Activated naive CD8-positive, alpha-beta T cell treated with anti-CD3 and anti-CD28 coated beads, Interleukin-2, amount 50 U/mL, for 16 hours (primary cell): ENCODE measurements around the gene ANTXR1.

Experiments
- DNase-seq: peaks from one replicate; pipeline ENCODE4 v3.0.0-alpha.2; 2020; ENCODE audit warnings: low read depth, low spot score

ANTXR1 gene

DNA sequence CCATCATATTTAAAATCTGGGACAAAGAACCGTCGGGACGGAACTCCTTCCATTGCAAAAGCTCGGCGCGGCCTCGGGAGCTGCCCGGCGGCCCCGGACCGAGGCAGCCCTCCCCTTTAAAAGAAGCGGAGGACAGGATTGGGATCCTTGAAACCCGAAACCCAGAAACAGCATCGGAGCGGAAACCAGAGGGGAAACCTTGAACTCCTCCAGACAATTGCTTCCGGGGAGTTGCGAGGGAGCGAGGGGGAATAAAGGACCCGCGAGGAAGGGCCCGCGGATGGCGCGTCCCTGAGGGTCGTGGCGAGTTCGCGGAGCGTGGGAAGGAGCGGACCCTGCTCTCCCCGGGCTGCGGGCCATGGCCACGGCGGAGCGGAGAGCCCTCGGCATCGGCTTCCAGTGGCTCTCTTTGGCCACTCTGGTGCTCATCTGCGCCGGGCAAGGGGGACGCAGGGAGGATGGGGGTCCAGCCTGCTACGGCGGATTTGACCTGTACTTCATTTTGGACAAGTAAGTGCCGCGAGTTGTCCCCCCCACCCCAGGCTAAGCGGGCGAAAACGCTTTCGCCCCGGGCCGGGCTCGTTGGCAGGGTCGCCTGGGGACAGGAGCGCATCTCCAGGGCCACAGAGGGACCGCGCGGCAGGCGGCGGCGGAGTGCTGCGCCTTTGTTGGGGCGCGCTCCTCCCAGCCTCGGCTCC lies at the start of gene ANTXR1:
Gene ANTXR1, plus strand, starts transcription at position 38 of the 698 bp plus-strand sequence. Its CDS starts 321 bp downstream, at position 359.
- DNase-seq, result no peak

DNA sequence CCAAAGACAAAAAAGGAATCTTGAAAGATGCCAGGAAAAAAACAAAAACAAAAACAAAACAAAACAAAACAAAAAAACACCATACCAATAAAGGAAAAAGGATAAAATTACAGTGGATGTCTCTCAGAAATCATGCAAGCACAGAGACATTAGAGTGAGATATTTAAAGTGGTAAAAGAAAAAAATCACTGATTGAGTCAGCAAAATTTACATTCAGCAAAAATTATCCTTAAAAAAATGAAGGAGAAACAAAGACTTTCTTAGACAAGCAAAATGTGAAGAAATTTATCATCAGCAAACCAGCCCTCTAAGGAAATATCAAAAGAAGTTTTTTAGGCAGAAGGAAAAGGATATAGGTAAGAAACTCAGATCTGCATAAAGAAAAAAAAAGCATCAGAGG lies 48.7 kb upstream of the ANTXR1 start:
- DNase-seq, result no peak

DNA sequence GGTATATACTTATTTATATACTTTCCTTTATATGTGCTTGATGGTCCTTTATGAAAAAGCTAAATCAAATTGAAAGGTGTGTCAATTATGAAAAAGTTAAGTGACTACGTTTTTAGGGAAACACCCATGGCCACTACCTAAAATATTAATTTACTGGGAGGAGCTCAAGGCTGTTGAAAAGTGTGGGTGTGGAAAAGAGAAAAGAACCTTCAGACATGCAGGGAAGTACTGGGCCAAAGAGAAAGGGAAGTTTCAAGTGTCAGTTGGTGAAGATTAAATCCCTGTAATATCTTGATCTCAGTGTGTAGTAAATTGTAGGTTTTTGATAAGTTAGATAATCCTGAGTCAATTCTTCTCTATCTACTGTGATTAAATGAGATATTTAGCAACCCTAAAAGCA lies 44.8 kb upstream of the ANTXR1 start:
- no peak for DNase-seq

DNA sequence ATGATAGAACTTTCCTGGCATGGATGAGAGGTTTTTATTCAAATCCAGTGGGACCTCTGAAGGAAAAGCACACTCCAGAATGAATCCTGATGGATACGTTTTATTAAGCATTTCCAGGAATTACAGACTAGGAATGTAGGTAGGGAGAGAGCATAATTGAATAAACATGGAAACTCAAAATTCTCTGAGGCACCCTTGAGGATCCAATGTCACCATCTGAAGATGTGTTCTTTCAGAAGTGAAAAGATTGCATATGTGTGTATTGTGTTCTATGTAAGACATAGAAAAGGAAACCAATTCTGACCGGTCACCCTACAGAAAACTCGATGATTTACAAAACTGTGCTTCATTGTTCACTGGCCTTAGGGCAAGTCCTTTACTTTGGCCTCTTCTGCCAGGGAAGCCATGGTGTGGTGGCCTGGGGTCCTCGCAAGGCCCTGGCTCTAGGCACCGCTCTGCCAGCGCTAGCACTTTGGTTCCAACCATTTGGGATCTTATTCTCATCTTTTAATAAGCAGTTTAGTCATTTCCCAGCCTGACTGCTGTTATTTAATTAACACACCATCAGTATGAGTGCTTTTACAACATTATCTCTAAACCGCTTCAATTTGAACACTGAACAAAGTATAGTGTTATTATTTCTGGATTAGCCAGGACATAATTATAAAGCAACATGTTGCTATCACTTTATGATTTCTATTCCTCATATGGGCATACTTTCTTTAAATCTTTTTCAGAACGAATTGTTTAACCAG lies 43.1 kb upstream of the ANTXR1 start:
- DNase-seq, result no peak

DNA sequence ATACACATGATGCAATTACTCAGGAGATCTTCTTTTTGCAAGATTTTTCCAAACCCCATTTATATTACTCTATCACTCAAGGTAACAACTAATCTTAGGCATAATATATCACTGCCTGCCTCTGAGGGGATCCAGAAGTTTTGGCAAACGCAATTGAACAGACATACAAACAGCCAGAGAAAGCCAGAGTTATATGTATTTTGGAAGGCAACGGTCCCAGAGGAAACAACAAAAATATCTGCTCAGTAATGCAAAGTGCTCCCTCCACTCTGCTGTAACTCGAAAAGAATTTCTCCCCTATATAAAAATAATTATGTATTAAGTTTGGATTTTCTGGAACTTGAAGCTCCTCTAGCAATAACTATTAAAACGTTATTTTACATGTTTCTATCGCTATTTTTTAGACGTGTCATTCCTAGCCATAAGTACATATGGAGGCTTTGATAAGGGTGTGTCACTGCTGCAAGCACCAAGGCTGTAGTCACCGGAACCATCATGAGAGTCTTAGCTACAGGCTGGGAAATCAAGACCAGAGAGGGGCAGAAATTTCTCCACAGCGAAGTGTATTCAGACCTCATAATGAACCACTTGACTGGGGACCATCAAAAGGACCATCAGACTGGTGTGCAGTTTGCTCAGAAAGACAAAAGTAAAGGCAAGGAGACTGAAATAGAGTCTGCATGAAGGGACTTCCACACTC lies 42.3 kb upstream of the ANTXR1 start:
- no peak for DNase-seq

DNA sequence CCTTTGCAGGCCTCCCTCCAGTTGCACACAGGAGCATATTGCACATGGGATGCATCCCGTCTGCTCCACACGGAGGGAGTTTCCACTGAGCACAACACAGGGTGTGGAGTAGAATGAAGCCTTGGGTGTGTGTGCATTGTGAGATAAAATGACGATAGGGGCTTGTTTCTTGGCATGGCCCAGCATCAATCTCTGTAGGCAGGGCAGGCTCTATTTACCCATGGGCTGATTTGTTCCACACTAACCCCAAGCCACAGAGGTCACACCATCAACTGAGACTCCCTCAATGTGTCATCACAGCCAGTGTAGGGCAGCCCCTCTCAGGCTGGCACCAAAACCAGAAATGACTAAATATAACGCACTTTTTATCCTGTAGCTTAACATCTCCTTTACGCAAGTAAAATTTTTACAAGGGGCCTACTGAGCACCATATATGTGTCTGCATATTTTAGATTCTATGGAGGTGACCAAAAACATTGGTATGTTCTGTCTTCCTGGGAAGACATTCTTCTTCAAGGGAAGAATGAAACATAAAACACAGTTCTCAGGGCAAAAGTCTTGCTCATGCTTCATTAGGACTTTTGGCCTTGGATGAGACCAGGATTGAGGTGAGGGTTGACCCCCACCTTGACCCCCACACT lies 41.3 kb upstream of the ANTXR1 start:
- no peak for DNase-seq

DNA sequence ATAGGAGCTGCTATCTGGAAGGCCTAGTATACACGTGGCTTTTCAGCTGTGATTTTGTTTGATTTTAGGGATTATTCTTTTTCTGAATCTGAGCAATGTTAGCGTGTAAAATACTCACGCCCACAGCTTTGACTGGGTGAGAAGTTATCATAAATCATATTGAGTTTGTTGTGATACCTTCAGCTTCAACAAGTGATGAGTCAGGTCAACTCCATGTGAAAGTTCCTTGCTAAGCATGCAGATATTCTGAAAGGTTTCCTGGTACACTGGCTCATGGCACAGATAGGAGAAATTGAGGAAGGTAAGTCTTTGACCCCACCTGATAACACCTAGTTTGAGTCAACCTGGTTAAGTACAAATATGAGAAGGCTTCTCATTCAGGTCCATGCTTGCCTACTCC lies 38.7 kb upstream of the ANTXR1 start, which contains the start of gene GKN1:
Gene GKN1, plus strand, starts transcription at position 386 of the 400 bp plus-strand sequence. CDS start 42 bp downstream, outside the sequence.
- DNase-seq, result no peak

DNA sequence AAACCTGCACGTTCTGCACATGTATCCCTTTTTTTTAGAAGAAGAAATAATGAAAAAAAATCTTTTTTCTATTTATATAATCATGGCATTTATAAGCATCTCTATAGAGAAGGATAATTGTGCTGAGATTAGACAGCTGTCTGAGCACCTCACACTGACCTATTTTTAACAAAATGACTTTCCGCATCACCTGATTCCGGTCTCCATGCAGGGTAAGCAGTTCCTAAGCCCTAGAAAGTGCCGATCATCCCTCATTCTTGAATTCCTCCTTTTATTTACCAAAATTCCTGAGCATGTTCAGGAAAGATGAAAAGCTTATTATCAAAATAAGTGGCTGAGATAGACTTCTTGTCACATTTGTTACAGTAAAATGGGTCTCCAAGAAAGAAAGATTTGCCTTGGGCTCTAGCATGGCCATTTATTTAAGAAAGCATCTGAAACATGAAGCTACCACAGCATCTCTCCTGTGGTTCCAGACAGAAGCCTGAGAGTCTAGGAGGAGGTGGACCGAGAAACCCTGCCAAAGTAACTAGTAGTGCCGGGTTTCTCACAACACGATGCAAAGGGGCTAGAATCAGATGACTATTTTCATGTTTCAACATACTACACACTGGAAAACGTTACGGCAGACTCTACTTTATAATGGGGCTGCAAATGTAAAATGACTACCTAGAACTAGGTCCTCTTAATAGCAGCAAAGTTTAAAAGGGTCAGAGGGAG lies 37.9 kb upstream of the ANTXR1 start:
- no peak for DNase-seq

DNA sequence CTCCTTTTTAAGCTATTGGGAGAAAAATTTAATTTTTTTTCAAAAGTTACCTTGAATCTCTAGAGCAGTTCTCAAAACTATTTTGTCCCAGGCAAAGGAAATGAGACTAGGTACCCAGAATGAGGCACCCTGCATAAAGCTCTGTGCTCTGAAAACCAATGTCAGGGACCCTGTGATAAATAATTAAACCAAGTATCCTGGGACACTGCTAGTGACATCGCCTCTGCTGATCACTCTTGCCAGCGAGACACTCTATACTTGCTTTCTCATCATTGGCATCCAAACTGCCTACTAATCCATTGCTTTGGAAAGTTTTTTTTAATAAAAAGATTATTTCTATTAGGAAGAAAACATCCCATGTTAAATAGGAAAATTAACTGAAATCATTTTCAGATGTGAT lies 37.1 kb upstream of the ANTXR1 start:
- no peak for DNase-seq

DNA sequence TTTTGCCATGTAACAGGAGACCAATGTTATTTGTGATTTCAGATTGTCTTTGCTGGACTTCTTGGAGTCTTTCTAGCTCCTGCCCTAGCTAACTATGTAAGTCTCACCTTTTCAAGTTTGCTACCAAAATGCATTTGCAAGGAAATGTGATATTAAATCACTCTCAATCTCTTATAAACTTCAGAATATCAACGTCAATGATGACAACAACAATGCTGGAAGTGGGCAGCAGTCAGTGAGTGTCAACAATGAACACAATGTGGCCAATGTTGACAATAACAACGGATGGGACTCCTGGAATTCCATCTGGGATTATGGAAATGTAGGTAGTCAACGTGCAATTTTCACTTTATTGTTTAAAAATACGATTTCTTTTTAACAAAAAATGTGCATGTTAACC lies 35.5 kb upstream of the ANTXR1 start:
- no peak for DNase-seq

DNA sequence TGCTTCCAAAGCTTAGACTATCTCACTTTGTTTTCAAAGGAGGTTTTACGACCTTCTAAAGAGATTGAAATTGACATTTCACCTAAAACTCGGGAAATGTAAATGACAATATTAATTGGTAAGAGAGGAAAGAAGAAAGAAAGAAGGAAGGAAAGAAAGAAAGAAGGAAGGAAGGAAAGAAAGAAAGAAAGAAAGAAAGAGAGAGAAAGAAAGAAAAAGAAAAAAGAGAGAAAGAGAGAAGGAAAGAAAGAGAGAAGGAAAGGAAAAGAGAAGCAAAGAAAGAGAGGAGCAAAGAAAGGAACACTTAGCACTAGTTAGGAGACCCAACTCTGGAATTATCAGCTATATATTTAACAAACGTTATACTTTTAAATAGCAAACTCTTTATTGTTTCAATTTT lies 34.9 kb upstream of the ANTXR1 start:
- no peak for DNase-seq

DNA sequence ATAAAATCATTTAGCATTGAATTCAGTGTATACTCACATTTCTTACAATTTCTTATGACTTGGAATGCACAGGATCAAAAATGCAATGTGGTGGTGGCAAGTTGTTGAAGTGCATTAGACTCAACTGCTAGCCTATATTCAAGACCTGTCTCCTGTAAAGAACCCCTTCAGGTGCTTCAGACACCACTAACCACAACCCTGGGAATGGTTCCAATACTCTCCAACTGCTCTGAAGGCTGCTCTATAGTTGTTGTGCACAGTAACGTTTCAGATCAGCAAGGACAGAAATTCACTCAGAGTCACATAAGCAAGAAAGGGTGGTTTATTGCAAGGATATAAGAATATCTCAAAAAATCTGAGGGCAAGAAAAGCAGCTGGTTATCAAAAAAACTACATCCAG lies 32.0 kb upstream of the ANTXR1 start:
- DNase-seq, result no peak

DNA sequence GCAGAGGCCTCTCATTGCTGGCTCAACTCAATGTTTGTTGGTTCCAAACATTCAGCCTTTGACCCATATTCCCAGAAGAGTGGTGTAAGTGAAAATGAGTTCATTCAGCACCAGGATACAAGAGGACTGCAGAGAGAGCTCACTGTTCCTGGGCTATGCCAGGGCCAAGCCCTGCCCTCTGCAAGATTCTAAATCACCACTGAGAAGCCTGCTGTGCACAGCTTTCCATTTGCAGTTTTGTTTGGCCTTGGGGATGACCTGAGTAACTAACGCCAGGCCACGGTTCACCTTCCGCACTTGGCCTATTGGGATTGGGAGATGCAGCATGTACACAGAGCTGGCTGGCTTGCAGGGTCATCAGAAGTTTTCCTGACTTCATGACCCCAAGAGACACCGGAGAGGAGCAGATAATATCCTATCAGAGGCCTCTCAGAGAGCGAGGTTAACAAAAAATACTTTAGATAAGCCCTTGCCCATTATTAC lies 25.9 kb upstream of the ANTXR1 start:
- DNase-seq, result no peak

DNA sequence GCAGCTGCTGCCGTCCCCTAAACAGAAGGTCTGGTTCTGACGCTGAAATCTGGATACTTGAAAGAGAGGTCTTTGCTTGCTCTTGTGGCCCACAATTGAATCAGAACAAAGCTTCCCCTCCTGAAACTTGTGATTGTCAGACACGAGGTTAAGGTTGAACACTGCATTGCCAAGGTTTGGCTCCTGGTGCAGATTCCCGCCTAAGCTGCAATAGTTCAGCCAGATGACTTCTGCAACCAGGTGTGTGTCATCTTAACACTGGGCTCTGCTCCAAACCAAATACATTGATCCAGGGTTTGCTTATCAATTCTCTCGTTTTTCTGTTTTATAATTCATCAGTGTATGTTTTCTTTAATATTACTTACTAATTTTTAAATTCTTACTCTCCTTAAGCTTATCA lies 23.9 kb upstream of the ANTXR1 start:
- no peak for DNase-seq

DNA sequence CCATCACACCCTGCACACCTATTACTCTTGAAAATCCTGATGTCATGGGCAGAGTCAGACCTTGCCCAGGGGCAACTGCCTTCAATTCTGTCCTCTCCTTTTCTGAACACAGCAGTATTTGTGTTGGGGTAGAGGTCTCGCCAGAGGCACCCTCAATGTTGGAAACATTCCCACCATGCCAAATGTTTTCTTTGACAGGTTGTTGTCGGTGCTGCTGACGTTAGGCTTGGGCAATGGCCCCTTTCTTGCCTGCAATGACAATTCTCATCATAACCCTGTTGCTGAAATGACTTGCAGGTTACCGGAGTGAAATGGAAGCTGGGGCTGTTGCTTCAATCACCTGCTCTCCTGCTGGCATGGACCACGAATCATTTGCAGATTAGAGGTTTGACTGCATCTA lies 20.6 kb upstream of the ANTXR1 start:
- no peak for DNase-seq

DNA sequence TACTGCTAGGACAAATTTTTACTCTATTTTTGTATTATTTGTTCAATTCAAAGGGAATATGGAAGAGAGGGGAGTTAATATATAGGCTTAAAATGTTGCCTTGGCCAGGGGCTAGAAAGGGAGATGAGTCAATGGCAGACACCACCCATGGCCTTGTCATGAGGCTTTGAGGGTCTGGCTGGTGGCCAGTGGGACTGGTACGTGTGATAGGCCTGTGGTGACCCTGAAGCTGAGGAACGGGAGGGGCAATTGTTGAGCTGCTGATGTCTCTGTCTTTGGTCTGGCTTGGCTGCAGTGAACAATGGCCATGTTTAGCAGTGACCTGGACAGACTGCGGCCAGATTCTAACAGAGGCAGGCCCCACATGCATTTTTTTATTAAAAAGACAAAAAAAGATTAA lies 20.0 kb upstream of the ANTXR1 start:
- no peak for DNase-seq

DNA sequence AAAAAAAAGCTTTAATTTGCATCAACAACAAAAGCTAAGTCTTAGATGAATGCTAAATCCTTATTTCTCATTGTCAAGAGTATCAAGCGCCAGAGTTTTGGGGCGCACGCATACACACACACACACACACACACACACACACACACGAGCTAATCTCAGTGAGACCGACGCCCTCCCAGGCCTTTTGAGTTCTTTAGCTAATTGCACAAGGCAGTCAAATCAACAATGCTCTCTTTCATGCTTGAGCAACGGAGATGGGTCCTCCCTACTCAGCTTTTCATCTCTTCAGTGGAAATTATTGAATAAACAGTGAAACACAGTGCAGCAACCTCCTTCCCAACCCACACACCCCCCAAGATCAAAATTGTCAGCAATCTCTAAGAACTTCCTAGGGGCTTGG lies 19.3 kb upstream of the ANTXR1 start:
- DNase-seq, result no peak

DNA sequence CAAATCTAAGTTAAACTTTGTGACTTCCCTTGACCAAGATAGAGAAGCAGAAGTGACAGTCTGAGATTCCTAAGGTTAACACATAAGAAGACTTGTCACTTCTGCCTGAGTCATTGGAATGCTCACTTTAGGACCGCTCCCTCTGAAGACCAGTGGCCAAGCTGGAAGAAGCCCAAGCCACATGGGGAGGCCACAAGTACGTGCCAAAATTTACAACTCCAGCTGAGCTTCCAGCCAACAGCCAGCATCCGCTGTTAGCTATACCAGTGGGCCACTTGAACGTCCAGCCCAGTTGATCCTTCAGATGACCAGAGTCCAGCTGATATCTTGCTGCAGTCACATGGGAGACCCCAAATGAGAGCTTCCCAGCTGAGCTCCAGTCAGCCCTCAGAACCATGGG lies 18.1 kb upstream of the ANTXR1 start:
- DNase-seq, result no peak

DNA sequence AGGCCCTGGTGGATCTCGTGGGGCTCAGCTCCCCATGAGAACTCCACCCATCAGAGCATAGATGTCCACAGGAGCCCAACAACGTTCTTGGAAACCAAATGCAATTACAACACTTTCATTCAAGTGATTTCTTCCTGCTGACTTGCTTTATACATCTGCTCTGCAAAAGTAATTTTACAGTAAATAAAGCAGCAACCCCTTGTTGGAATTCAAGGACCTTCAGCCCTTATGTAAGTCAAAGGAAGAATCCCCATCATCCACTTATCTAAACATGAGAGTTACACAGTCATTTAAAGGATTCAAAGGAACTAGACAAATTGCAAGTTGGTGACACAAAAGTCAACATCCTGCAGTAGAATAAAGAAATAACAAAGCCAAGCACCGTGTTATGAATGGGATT lies 17.1 kb upstream of the ANTXR1 start:
- no peak for DNase-seq

DNA sequence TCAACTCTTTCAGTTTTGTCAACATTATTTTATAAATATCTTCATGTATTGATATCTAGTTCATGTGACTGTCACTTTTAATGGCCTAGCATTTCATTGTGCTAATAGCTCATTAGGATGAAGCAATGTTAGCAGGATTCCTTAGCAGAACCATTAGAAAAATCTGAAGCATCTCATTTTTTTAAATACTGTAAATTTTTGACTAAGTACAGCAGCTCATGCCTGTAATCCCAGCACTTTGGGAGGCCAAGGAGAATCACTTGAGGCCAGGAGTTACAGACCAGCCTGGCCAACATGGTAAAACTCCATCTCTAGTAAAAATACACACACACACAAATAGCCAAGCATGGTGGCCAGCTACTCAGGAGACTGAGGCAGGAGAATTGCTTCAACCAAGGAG lies 15.6 kb upstream of the ANTXR1 start:
- DNase-seq, result no peak

DNA sequence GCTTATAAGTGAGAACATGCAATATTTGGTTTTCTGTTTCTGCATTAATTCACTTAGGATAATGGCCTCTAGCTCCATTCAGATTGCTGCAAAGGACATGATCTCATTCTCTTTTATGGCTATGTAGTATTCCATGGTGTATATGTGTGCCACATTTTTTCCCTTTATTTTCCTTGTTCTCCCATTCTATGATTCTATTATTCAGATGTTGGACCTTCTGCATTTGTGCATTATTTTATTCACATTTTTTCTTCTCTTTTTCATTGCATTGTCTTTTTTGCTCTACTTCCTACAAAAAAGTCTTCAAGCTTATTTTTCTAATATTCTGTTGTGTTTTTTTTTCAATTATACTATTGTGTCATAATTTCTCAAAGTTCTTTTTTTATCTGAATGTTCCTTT lies 11.1 kb upstream of the ANTXR1 start:
- no peak for DNase-seq
